Prostate gland (tissue), 2 donors: ENCODE measurements around the gene SPPL2A. TPM values are rescaled to one million over a fixed set of nuclear protein-coding genes. Genes with fewer than 3 reads are reported as not detected.

Experiments
- DNase-seq: peaks from one replicate; pipeline ENCODE4 v3.0.0-alpha.2; 2019; ENCODE audit warnings: low spot score
- H3K27ac ChIP-seq, 2 donors: fragments of 200-600 bp; sonication (generic); 2 replicates each; pipeline ENCODE4 v1.5.1; 2017 to 2019
- H3K27me3 ChIP-seq: fragments of 200-600 bp; sonication (generic); replicated peaks from 2 replicates; pipeline ENCODE4 v1.5.1; 2019; ENCODE audit not compliant: insufficient read depth
- H3K36me3 ChIP-seq, 2 donors: fragments of 200-600 bp; sonication (generic); 1 replicate in 1 of 2; 2 replicates in 1 of 2; pipeline versions ENCODE4 v1.5.1 to v1.8.1; 2017 to 2019
- H3K4me1 ChIP-seq: fragments of 200-600 bp; sonication (generic); replicated peaks from 2 replicates; pipeline ENCODE4 v1.5.1; 2019
- H3K4me3 ChIP-seq, 2 donors: fragments of 200-600 bp; sonication (generic); 2 replicates each; pipeline ENCODE4 v1.5.1; 2017 to 2019
- H3K9me3 ChIP-seq: fragments of 200-600 bp; sonication (generic); 2 replicates; pipeline ENCODE4 v1.5.1; 2017
- CTCF ChIP-seq, 4 experiments: fragments of 200-600 bp in 2 of 4; fragments of 450-650 bp in 2 of 4; sonication (generic) in 2 of 4; IDR thresholded peaks; 1 replicate in 3 of 4; 2 replicates in 1 of 4; pipeline ENCODE4 v1.5.1; 2016 to 2019; ENCODE audit warnings: antibody characterized with exemption in 4 of 4, mild to moderate bottlenecking in 2 of 4, moderate library complexity in 2 of 4
- POLR2A ChIP-seq: fragments of 450-650 bp; IDR thresholded peaks from one replicate; pipeline ENCODE4 v1.6.1; 2016; ENCODE audit warnings: antibody characterized with exemption, mild to moderate bottlenecking
- POLR2AphosphoS5 ChIP-seq: sonication (generic); formaldehyde crosslinking; IDR thresholded peaks from one replicate; pipeline ENCODE4 v1.6.1; 2017; ENCODE audit warnings: antibody characterized with exemption
- WGBS: methylation state at CpG from one replicate; pipeline ENCODE4 v1.1.5; 2018; 5-methylcytosine and 5-hydroxymethylcytosine counted together
- intact Hi-C: fragments of 100-400 bp; cut with DNase I; formaldehyde crosslinking; loops from one replicate; pipeline ENCODE4 v1.14.2; 2022
- total RNA-seq, 2 donors: library from RNA; depleted of rRNA; stranded (reverse); fragments of >200 nt; gene quantifications; one replicate each; pipeline ENCODE4 v1.1.0, GENCODE V29; 2016

SPPL2A gene
- total RNA-seq, 2 donors from 2014 or later, result 129 to 335 TPM

GRCh38 chr15:50687302-50687902, 78.1 kb downstream of the SPPL2A start:
- TF ChIP-seq POLR2A (no peak), POLR2AphosphoS5 (no peak), CTCF (IDR thresholded peaks at IDR 0.05) (no peak)
- Histone ChIP-seq H3K27ac (peak overlapping the region; percentile 92 to 93), H3K4me3 (peak overlapping the region; percentile 66 to 78), H3K4me1 (peaks cover 3% of the 10 kb centered on the region), H3K27me3 (no peaks in the 10 kb centered on the region), H3K36me3 (no peaks in the 10 kb centered on the region), H3K9me3 (no peaks in the 10 kb centered on the region)
- 19% methylated on average over 10 of the region's 10 CpGs for WGBS
- DNase-seq, result no peak
- intact Hi-C loops, result loop anchor here (2.0 to 5.0 kb wide), 2 partner anchors 77 to 220 kb away; partner anchors contain the start of genes AP4E1 and SPPL2A

- peak; percentile 72 for TF ChIP-seq POLR2A
- TF ChIP-seq POLR2AphosphoS5, result peak; percentile 50
- peak in 1 of 4 experiments; percentile 4 for TF ChIP-seq CTCF (IDR thresholded peaks at IDR 0.05)
- Histone ChIP-seq H3K27me3 (no peaks in the 10 kb centered on the region), H3K4me3 (peak within 1 kb of the TSS; percentile 66 to 78), H3K4me1 (peaks cover 3% of the 10 kb centered on the region), H3K9me3 (no peaks in the 10 kb centered on the region), H3K27ac (peak within 1 kb of the TSS; percentile 92 to 93), H3K36me3 (no peaks in the 10 kb centered on the region)
- under 1% methylated on average over 35 of the region's 80 CpGs for WGBS
- intact Hi-C loops, result loop anchor here (2.0 to 5.0 kb wide), 2 partner anchors 78 to 221 kb away; partner anchors contain the start of genes AP4E1 and SPPL2A
- peak; percentile 84 for DNase-seq
These were observed 78.8 kb downstream of the SPPL2A start, which contains the start of gene TRPM7 for GRCh38 chr15:50686469-50687301. Gene TRPM7 (minus strand): TSS chr15:50686797. CDS start chr15:50686533, 264 bp downstream.

- intact Hi-C loops, result loop anchor here (2.0 to 5.0 kb wide), 2 partner anchors 79 to 221 kb away; partner anchors contain the start of genes AP4E1 and SPPL2A
- WGBS, result under 1% methylated on average over 30 of the region's 30 CpGs
- Histone ChIP-seq H3K27me3 (no peaks in the 10 kb centered on the region), H3K36me3 (no peaks in the 10 kb centered on the region), H3K27ac (peak overlapping the region; percentile 92 to 93), H3K4me3 (peak overlapping the region; percentile 66 to 78), H3K9me3 (no peaks in the 10 kb centered on the region), H3K4me1 (peaks cover 3% of the 10 kb centered on the region)
- TF ChIP-seq CTCF (IDR thresholded peaks at IDR 0.05), result peak in 1 of 4 experiments; percentile 16
- TF ChIP-seq POLR2A, result no peak
- TF ChIP-seq POLR2AphosphoS5, result peak; percentile 15
- peak; percentile 53 for DNase-seq
These were observed 79.5 kb downstream of the SPPL2A start for GRCh38 chr15:50685976-50686468.

GRCh38 chr15:50685191-50685975, 80.1 kb downstream of the SPPL2A start:
- Histone ChIP-seq H3K4me1 (peaks cover 3% of the 10 kb centered on the region), H3K4me3 (peak overlapping the region; percentile 66 to 78), H3K27ac (peak overlapping the region; percentile 92 to 93), H3K36me3 (no peaks in the 10 kb centered on the region), H3K9me3 (no peaks in the 10 kb centered on the region), H3K27me3 (no peaks in the 10 kb centered on the region)
- intact Hi-C loops, result loop anchor here (5.0 kb wide), 1 partner anchor 222 kb away; the partner anchor contains the start of gene AP4E1
- no peak for TF ChIP-seq POLR2AphosphoS5
- no peak for TF ChIP-seq POLR2A
- no peak for TF ChIP-seq CTCF (IDR thresholded peaks at IDR 0.05)
- no peak for DNase-seq
- 44% methylated on average over 22 of the region's 22 CpGs for WGBS
